GM23338 (cell line): Measurements from ENCODE around the gene NPC1. TPM values are rescaled to one million over a fixed set of nuclear protein-coding genes. Genes with fewer than 3 reads are reported as not detected.

Source experiments
- ATAC-seq: fragments of 200-7000 bp; cut with Tn5 transposase; 3 replicates; pipeline ENCODE4 v1.9.1; 2020
- DNase-seq: peaks from one replicate; pipeline ENCODE4 v3.0.0-alpha.2; 2015; ENCODE audit warnings: low spot score
- H2AFZ ChIP-seq: fragments of 200-600 bp; sonication (generic); 2 replicates; pipeline ENCODE4 v1.8.0; 2016; ENCODE audit warnings: antibody characterized with exemption, mild to moderate bottlenecking, moderate library complexity
- H3F3A ChIP-seq: fragments of 200-600 bp; sonication (generic); replicated peaks from 2 replicates; pipeline ENCODE4 v1.8.0; 2017; ENCODE audit warnings: antibody characterized with exemption, mixed run types, low read depth
- H3K27ac ChIP-seq: fragments of 200-600 bp; sonication (generic); 2 replicates; pipeline ENCODE4 v1.6.1; 2016; ENCODE audit warnings: low read depth
- H3K27me3 ChIP-seq: fragments of 200-600 bp; sonication (generic); 2 replicates; pipeline ENCODE4 v1.8.0; 2016; ENCODE audit warnings: mild to moderate bottlenecking, mixed run types, moderate library complexity; ENCODE audit not compliant: insufficient read depth
- H3K36me3 ChIP-seq: fragments of 200-600 bp; sonication (generic); 2 replicates; pipeline ENCODE4 v1.8.0; 2016; ENCODE audit warnings: mild to moderate bottlenecking; ENCODE audit not compliant: insufficient read depth
- H3K4me1 ChIP-seq: fragments of 200-600 bp; sonication (generic); 2 replicates; pipeline ENCODE4 v1.8.0; 2016; ENCODE audit warnings: mild to moderate bottlenecking, moderate library complexity; ENCODE audit not compliant: insufficient read depth
- H3K4me2 ChIP-seq: fragments of 200-600 bp; sonication (generic); 2 replicates; pipeline ENCODE4 v1.7.1; 2017; ENCODE audit warnings: mixed run types
- H3K4me3 ChIP-seq: fragments of 200-600 bp; sonication (generic); 2 replicates; pipeline ENCODE4 v1.6.1; 2016; ENCODE audit warnings: mixed run types
- H3K79me2 ChIP-seq: fragments of 200-600 bp; sonication (generic); replicated peaks from 2 replicates; pipeline ENCODE4 v1.8.0; 2017; ENCODE audit warnings: mild to moderate bottlenecking; ENCODE audit not compliant: insufficient read depth
- H3K9me2 ChIP-seq: fragments of 200-600 bp; sonication (generic); 2 replicates; pipeline ENCODE4 v1.8.0; 2017; ENCODE audit not compliant: insufficient read depth
- H4K20me1 ChIP-seq: fragments of 200-600 bp; sonication (generic); replicated peaks from 2 replicates; pipeline ENCODE4 v1.8.0; 2017; ENCODE audit warnings: mild to moderate bottlenecking; ENCODE audit not compliant: insufficient read depth
- H3K27ac Mint-ChIP-seq: 2 replicates; pipeline ENCODE4 v1.8.0; 2020; ENCODE audit warnings: inconsistent platforms, mild to moderate bottlenecking, moderate library complexity, mixed read lengths
- H3K27me3 Mint-ChIP-seq: 3 replicates; pipeline ENCODE4 v1.8.0; 2022; ENCODE audit warnings: low read depth, mild to moderate bottlenecking, moderate library complexity, mixed read lengths, inconsistent platforms; ENCODE audit not compliant: insufficient read depth, poor library complexity
- H3K36me3 Mint-ChIP-seq: 3 replicates; pipeline ENCODE4 v1.8.0; 2021; ENCODE audit warnings: low read depth, mild to moderate bottlenecking, inconsistent platforms, moderate library complexity, mixed read lengths
- H3K4me1 Mint-ChIP-seq: 3 replicates; pipeline ENCODE4 v1.8.0; 2020; ENCODE audit warnings: mild to moderate bottlenecking, inconsistent platforms, mixed read lengths
- H3K4me3 Mint-ChIP-seq: 3 replicates; pipeline ENCODE4 v1.8.0; 2021; ENCODE audit warnings: moderate library complexity, mild to moderate bottlenecking, inconsistent platforms, mixed read lengths
- H3K9me3 Mint-ChIP-seq: 3 replicates; pipeline ENCODE4 v1.8.0; 2020; ENCODE audit warnings: moderate library complexity, mild to moderate bottlenecking, inconsistent platforms, mixed read lengths
- CREB1 ChIP-seq: fragments of 250-450 bp; sonication (Bioruptor Pico); IDR thresholded peaks from 2 replicates; pipeline ENCODE4 v1.5.0; 2020; ENCODE audit warnings: low read depth, mild to moderate bottlenecking, moderate library complexity
- ETS1 ChIP-seq: IDR thresholded peaks from 2 replicates; pipeline ENCODE4 v1.6.1; 2016; ENCODE audit warnings: antibody characterized with exemption
- EZH2 ChIP-seq: fragments of 200-600 bp; sonication (generic); IDR thresholded peaks from one replicate; pipeline ENCODE4 v1.8.0; 2017; ENCODE audit warnings: antibody characterized with exemption, mild to moderate bottlenecking, low read depth; ENCODE audit not compliant: unreplicated experiment
- EZH2phosphoT487 ChIP-seq: fragments of 200-600 bp; sonication (generic); IDR thresholded peaks from one replicate; pipeline ENCODE4 v1.8.1; 2018; ENCODE audit warnings: antibody characterized with exemption; ENCODE audit not compliant: unreplicated experiment
- JUNB ChIP-seq: IDR thresholded peaks from one replicate; pipeline ENCODE4 v1.6.1; 2016; ENCODE audit warnings: antibody characterized with exemption; ENCODE audit not compliant: unreplicated experiment
- NANOG ChIP-seq: IDR thresholded peaks from 2 replicates; pipeline ENCODE4 v1.6.1; 2016; ENCODE audit warnings: antibody characterized with exemption, borderline replicate concordance
- POLR2AphosphoS5 ChIP-seq: IDR thresholded peaks from 2 replicates; pipeline ENCODE4 v1.6.1; 2016; ENCODE audit warnings: antibody characterized with exemption, low read depth
- REST ChIP-seq: IDR thresholded peaks from one replicate; pipeline ENCODE4 v1.6.1; 2018; ENCODE audit warnings: antibody characterized with exemption; ENCODE audit not compliant: unreplicated experiment
- STAT1 ChIP-seq: IDR thresholded peaks from one replicate; pipeline ENCODE4 v1.6.1; 2016; ENCODE audit warnings: antibody characterized with exemption; ENCODE audit not compliant: unreplicated experiment
- ZNF114 ChIP-seq: fragments of 250-450 bp; sonication (Bioruptor Pico); IDR thresholded peaks from 2 replicates; pipeline ENCODE4 v1.5.0; 2020; ENCODE audit warnings: mild to moderate bottlenecking, moderate library complexity
- ZNF331 ChIP-seq: fragments of 250-450 bp; sonication (Bioruptor Pico); IDR thresholded peaks from 2 replicates; pipeline ENCODE4 v1.5.0; 2020; ENCODE audit warnings: low read depth, mild to moderate bottlenecking, moderate library complexity
- polyA plus RNA-seq: library from polyadenylated mRNA; unstranded; fragments of >200 nt; fragmentation: Nextera tagmentation; extraction: Ambion mirVana; gene quantifications from 2 replicates; pipeline ENCODE4 v1.2.1, GENCODE V29; 2016
- total RNA-seq: library from RNA; depleted of rRNA; stranded (reverse); fragments of >200 nt; shearing (Covaris generic); gene quantifications from 2 replicates; pipeline ENCODE4 v1.2.3, GENCODE V29; 2014
- TF ChIP-seq, protein P1 (sequence below): fragments of 250-450 bp; sonication (Bioruptor Pico); IDR thresholded peaks from 2 replicates; pipeline ENCODE4 v1.5.0; 2020; ENCODE audit warnings: mild to moderate bottlenecking, moderate library complexity
- TF ChIP-seq, protein P2 (sequence below), 2 experiments: fragments of 200-600 bp in 1 of 2; sonication (generic) in 1 of 2; conservative IDR thresholded peaks; 2 replicates each; pipeline versions ENCODE4 v1.5.1 to v1.6.1; 2016 to 2017; ENCODE audit warnings: antibody characterized with exemption in 2 of 2, low read depth in 2 of 2, mild to moderate bottlenecking in 2 of 2, moderate library complexity in 1 of 2

Gene NPC1
- total and polyA plus RNA-seq, 2 experiments from 2014 or later = 18.4 to 45.1 TPM

DNA sequence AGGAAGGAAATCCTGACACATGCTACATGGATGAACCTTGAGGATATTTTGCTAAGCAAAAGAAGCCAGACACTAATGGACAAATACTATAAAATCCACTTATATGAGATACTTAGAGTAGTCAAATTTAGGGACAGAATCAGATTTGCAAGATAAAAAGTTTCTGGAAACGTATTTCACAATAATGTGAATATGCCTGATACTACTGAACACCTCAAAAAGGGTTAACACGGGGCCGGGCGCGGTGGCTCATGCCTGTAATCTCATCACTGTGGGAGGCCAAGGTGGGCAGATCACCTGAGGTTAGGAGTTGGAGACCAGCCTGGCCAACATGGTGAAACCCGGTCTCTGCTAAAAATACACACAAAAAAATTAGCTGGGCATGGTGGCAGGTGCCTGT, 84.7 kb downstream of the NPC1 start:
- Mint-ChIP-seq H3K27ac (no peak overlapping the region), H3K36me3 (peaks cover 4% of the 10 kb centered on the region; the same call in 1 of the 3 replicates), H3K27me3 (peaks cover 12% of the 10 kb centered on the region), H3K9me3 (no peaks in the 10 kb centered on the region), H3K4me1 (peaks cover 11% of the 10 kb centered on the region), H3K4me3 (no peak overlapping the region; the same call in 2 of the 3 replicates)
- H3K4me1 ChIP-seq = peaks cover 14% of the 10 kb centered on the region
- ATAC-seq = no peak
- H3K4me3 ChIP-seq = no peak overlapping the region
- no peak overlapping the region for H3K4me2 ChIP-seq
- no peak for TF ChIP-seq ZNF331 (CRISPR knock-in tag)
- TF ChIP-seq CREB1 (CRISPR knock-in tag) = no peak
- no peak for TF ChIP-seq EZH2phosphoT487
- TF ChIP-seq, protein P1, sequence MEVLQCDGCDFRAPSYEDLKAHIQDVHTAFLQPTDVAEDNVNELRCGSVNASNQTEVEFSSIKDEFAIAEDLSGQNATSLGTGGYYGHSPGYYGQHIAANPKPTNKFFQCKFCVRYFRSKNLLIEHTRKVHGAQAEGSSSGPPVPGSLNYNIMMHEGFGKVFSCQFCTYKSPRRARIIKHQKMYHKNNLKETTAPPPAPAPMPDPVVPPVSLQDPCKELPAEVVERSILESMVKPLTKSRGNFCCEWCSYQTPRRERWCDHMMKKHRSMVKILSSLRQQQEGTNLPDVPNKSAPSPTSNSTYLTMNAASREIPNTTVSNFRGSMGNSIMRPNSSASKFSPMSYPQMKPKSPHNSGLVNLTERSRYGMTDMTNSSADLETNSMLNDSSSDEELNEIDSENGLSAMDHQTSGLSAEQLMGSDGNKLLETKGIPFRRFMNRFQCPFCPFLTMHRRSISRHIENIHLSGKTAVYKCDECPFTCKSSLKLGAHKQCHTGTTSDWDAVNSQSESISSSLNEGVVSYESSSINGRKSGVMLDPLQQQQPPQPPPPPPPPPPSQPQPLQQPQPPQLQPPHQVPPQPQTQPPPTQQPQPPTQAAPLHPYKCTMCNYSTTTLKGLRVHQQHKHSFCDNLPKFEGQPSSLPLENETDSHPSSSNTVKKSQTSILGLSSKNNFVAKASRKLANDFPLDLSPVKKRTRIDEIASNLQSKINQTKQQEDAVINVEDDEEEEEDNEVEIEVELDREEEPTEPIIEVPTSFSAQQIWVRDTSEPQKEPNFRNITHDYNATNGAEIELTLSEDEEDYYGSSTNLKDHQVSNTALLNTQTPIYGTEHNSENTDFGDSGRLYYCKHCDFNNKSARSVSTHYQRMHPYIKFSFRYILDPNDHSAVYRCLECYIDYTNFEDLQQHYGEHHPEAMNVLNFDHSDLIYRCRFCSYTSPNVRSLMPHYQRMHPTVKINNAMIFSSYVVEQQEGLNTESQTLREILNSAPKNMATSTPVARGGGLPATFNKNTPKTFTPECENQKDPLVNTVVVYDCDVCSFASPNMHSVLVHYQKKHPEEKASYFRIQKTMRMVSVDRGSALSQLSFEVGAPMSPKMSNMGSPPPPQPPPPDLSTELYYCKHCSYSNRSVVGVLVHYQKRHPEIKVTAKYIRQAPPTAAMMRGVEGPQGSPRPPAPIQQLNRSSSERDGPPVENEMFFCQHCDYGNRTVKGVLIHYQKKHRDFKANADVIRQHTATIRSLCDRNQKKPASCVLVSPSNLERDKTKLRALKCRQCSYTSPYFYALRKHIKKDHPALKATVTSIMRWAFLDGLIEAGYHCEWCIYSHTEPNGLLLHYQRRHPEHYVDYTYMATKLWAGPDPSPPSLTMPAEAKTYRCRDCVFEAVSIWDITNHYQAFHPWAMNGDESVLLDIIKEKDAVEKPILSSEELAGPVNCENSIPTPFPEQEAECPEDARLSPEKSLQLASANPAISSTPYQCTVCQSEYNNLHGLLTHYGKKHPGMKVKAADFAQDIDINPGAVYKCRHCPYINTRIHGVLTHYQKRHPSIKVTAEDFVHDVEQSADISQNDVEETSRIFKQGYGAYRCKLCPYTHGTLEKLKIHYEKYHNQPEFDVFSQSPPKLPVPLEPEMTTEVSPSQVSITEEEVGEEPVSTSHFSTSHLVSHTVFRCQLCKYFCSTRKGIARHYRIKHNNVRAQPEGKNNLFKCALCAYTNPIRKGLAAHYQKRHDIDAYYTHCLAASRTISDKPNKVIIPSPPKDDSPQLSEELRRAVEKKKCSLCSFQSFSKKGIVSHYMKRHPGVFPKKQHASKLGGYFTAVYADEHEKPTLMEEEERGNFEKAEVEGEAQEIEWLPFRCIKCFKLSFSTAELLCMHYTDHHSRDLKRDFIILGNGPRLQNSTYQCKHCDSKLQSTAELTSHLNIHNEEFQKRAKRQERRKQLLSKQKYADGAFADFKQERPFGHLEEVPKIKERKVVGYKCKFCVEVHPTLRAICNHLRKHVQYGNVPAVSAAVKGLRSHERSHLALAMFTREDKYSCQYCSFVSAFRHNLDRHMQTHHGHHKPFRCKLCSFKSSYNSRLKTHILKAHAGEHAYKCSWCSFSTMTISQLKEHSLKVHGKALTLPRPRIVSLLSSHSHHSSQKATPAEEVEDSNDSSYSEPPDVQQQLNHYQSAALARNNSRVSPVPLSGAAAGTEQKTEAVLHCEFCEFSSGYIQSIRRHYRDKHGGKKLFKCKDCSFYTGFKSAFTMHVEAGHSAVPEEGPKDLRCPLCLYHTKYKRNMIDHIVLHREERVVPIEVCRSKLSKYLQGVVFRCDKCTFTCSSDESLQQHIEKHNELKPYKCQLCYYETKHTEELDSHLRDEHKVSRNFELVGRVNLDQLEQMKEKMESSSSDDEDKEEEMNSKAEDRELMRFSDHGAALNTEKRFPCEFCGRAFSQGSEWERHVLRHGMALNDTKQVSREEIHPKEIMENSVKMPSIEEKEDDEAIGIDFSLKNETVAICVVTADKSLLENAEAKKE (CRISPR knock-in tag) = no peak
- TF ChIP-seq REST = no peak
- no peak for TF ChIP-seq ETS1
- no peak for TF ChIP-seq ZNF114 (CRISPR knock-in tag)
- TF ChIP-seq, protein P2, sequence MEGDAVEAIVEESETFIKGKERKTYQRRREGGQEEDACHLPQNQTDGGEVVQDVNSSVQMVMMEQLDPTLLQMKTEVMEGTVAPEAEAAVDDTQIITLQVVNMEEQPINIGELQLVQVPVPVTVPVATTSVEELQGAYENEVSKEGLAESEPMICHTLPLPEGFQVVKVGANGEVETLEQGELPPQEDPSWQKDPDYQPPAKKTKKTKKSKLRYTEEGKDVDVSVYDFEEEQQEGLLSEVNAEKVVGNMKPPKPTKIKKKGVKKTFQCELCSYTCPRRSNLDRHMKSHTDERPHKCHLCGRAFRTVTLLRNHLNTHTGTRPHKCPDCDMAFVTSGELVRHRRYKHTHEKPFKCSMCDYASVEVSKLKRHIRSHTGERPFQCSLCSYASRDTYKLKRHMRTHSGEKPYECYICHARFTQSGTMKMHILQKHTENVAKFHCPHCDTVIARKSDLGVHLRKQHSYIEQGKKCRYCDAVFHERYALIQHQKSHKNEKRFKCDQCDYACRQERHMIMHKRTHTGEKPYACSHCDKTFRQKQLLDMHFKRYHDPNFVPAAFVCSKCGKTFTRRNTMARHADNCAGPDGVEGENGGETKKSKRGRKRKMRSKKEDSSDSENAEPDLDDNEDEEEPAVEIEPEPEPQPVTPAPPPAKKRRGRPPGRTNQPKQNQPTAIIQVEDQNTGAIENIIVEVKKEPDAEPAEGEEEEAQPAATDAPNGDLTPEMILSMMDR (conservative IDR thresholded peaks at IDR 0.05; ENCODE audit: low read depth in 2 of 2) = no peak
- TF ChIP-seq NANOG = no peak
- no peak for TF ChIP-seq JUNB
- no peak for TF ChIP-seq POLR2AphosphoS5
- no peak for TF ChIP-seq STAT1
- no peak for TF ChIP-seq EZH2
- no peaks in the 10 kb centered on the region for H3K9me2 ChIP-seq
- peaks cover under 1% of the 10 kb centered on the region; the same call in 1 of the 2 replicates for H3K36me3 ChIP-seq
- peaks cover 26% of the 10 kb centered on the region for H3K27me3 ChIP-seq
- H3K79me2 ChIP-seq = peaks cover 20% of the 10 kb centered on the region
- H3F3A ChIP-seq = 0 out of 2 replicates have a peak, but pooled peaks cover 6% of the 10 kb centered on the region
- H3K27ac ChIP-seq = no peak overlapping the region
- no peak overlapping the region for H2AFZ ChIP-seq
- H4K20me1 ChIP-seq = peaks cover 17% of the 10 kb centered on the region; the same call in 1 of the 2 replicates
- DNase-seq = no peak
